AML-193 (cell line): ENCODE results near the gene LZTS2.

Experiments
- DNase-seq, 2 experiments: peaks; one replicate each; lab custom pipeline; 2025; lab: John Stamatoyannopoulos, UW

Gene LZTS2

GRCh38 chr10:100978121-100978900 lies 21.3 kb upstream of the LZTS2 start:
- no peak for DNase-seq

DNA sequence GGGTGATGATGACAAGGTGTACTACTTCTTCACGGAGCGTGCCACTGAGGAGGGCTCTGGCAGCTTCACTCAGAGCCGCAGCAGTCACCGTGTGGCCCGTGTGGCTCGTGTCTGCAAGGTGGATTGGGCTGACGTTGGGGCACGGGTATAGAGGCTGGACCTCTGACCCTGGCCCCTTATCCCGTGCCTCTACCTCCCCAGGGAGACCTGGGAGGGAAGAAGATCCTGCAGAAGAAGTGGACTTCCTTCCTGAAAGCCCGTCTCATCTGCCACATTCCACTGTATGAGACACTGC lies 20.8 kb upstream of the LZTS2 start:
- no peak for DNase-seq

DNA sequence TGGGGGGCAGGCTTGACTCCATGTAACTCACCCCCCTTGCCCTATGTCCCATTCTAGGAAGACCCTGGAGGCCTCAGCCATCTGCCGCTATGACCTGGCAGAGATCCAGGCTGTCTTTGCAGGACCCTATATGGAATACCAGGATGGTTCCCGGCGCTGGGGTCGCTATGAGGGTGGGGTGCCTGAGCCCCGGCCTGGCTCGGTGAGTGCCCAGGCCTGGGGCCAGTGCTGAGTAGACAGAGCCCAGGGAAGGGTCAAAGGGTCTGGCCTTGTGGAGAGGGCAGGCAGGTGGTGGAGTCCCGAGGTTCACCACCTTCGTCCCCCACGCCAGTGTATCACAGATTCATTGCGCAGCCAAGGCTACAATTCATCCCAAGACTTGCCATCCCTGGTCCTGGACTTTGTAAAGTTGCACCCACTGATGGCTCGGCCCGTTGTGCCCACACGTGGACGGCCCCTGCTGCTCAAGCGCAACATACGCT lies 19.8 kb upstream of the LZTS2 start:
- no peak for DNase-seq

- no peak for DNase-seq
Observed at GRCh38 chr10:100980311-100980710, 19.3 kb upstream of the LZTS2 start.

DNA sequence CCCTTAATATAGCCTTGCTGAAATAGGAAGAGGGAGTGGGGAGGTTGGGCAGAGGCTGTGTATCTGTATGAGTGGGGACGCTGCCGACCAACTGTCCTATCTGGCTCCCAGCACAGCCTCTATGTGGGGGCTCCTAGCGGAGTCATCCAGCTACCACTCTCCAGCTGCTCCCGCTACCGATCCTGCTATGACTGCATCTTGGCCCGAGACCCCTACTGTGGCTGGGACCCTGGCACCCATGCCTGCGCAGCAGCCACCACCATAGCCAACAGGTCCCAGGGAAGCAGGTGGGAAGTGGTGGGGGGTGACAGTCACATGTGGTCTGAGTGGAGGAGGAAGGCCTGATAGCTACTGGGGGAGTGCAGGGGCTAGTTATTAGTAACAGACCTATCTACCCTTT lies 18.9 kb upstream of the LZTS2 start:
- no peak for DNase-seq

GRCh38 chr10:100981178-100981772 lies 18.3 kb upstream of the LZTS2 start:
- DNase-seq, result no peak

GRCh38 chr10:100982916-100983830 lies 16.4 kb upstream of the LZTS2 start:
- no peak for DNase-seq

GRCh38 chr10:100983868-100984671 lies 15.5 kb upstream of the LZTS2 start:
- no peak for DNase-seq

DNA sequence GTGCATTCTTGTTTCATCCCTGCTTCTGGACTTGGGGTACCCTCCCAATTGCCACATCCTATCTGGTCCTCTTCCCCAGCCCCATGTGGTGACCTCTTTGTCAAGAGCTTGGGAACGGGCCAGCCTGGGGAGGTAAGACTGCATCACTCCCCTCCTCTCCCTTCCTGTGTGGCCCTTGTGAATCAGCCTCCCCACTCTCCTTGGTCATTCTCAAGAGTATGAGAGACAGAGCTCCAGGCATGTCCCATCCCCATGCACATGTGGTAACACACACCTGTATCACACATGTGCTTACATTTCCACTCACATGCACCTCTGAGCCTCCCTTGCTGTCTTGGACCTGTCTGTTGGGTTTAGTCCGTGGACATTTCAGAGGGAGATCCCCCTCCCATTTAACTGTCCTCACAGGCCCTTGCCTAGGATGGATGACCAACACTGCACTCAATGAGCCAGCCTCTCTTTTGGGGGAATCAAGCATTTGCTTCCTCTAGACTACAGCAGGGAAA lies 14.9 kb upstream of the LZTS2 start:
- no peak for DNase-seq

- DNase-seq, result no peak
Observed at GRCh38 chr10:100985336-100985735, 14.3 kb upstream of the LZTS2 start.

DNA sequence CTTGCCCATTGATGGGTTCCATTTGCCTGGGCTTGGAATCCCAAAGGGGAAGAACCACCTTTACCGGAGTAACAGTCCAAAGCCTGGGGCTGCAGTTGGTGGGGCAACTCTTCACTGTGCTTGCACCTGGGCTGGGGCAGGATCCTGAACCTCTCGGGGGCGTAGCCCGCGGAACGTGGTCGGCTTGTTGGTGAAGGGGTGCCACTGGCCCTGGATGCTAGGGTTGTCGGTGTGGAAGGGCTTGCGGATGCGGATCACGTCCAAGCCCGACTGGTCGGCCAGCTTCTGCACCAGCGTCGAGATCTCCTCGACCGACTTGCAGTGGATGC lies 13.0 kb upstream of the LZTS2 start:
- DNase-seq, result no peak

GRCh38 chr10:100986952-100987684 lies 12.5 kb upstream of the LZTS2 start, which contains the start of the genes MRPL43 and TWNK:
Gene MRPL43 (minus strand): TSS chr10:100987497. CDS start chr10:100987443, 54 bp downstream.
Gene TWNK (plus strand): TSS chr10:100987543. CDS start chr10:100988211, 668 bp downstream.
- DNase-seq, result peak; percentile 69 to 71

DNA sequence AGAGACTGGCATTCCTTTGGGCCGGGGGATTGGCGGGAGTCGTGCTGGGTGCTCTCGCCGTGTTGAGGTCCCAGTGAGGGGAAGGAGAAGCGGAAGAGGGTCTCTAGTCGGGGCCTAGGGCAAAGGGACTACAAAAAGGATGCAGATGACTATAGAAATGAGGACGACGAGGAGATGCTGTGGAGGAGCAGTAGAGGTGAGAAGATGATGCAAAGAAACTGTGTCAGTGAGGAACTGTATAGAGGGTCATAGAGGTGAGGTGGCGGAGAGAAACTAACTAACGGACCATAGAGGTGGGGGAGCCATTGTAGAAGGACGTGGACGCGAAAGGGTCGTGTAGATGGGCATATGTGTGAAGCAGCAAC lies 11.9 kb upstream of the LZTS2 start:
- no peak for DNase-seq

GRCh38 chr10:100988166-100988565 lies 11.4 kb upstream of the LZTS2 start:
- DNase-seq, result no peak

GRCh38 chr10:100989088-100989487 lies 10.5 kb upstream of the LZTS2 start:
- no peak for DNase-seq

GRCh38 chr10:100993986-100994708 lies 5.5 kb upstream of the LZTS2 start:
- DNase-seq, result no peak

DNA sequence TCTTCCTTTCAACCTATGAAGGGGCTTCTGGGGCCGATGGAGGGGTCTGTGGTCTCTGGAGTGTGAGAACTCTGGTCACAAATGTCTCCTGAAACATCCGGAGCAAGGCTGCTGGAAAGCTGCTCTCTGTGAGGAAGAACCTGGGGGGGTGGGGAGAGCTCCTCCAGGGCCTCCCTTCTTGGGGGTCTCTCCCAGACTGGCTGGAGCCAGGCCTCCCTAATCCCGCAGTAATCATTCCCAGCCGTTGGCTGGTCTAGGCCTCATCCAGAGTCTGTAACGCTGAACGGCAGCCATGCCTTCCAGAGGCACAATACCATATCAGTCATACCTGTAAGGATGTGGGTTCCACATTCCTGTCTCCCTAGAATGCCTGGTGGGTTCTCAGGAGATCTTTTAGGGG lies 4.4 kb upstream of the LZTS2 start:
- DNase-seq, result no peak

GRCh38 chr10:100996678-100997359 lies 2.8 kb upstream of the LZTS2 start:
- DNase-seq, result no peak

DNA sequence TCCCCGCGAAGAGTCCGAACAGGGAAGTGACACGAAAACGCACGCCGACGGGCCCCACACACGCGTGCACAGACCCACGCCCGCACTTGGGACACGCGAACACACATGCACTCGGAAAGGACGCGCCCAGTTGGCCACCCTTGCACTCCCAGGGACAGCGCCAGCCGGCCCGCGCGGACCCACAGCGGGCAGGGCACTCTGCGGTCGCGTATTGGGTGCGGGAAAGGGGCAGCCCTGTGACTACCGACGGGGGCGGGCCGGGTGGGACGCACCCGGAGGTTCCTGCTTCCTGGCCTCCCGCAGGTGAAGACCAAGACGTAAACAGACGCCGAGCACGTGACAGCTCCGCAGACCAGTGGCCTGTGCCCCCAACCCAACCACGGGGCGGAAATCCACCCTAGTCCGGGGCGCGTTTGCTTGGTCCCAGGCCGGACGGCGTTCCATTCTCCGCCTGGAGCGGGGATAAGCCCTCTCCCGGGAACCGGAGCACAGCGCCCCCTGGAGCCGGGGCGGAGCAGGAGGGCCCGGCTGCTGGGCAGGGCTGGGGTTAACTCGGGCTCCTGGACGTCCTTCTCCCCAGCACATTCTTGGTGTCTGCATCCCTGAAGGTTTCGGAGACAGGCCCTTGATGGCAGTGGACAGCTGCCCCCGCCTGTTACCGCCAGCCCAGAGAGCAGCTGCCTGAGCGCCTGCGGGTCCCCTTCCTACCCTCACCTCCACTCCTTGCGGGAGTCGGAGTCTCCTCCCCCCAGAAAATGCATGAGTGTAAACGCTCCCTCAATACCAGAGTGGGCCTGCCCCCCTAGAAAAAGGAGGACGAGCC lies 2.0 kb upstream of the LZTS2 start:
- DNase-seq, result peak; percentile 46 to 62
